ENCODE results near the gene ZNF273.

Gene ZNF273

GRCh38 chr7:64877714-64878610 lies 25.1 kb upstream of the ZNF273 start:
- Histone ChIP-seq H3K4me3 (ENCODE audit: low read depth, low read length) (peak overlapping the region; percentile 56), H3K27me3 (ENCODE audit: control insufficient read depth, insufficient read depth, low read length) (peaks cover 69% of the 10 kb centered on the region), H3K36me3 (ENCODE audit: control insufficient read depth, insufficient read depth, low read length) (no peaks in the 10 kb centered on the region), H3K9ac (ENCODE audit: low read length) (no peak overlapping the region), H3K27ac (ENCODE audit: low read depth, low read length) (no peak overlapping the region), H3K9me3 (ENCODE audit: control insufficient read depth, insufficient read depth, low read depth, low read length) (peaks cover 15% of the 10 kb centered on the region; the same call in 1 of the 2 replicates), H3K4me1 (ENCODE audit: control insufficient read depth, insufficient read depth, low read length) (0 out of 2 replicates have a peak, but pooled peaks cover 2% of the 10 kb centered on the region)

- no peaks in the 10 kb centered on the region for H3K36me3 ChIP-seq (ENCODE audit: control insufficient read depth, insufficient read depth, low read length)
- H3K9me3 ChIP-seq (ENCODE audit: control insufficient read depth, insufficient read depth, low read depth, low read length), result peaks cover 10% of the 10 kb centered on the region; the same call in 1 of the 2 replicates
- 0 out of 2 replicates have a peak, but pooled peaks cover 2% of the 10 kb centered on the region for H3K4me1 ChIP-seq (ENCODE audit: control insufficient read depth, insufficient read depth, low read length)
- H3K9ac ChIP-seq (ENCODE audit: low read length), result no peak overlapping the region
- H3K27me3 ChIP-seq (ENCODE audit: control insufficient read depth, insufficient read depth, low read length), result peaks cover 76% of the 10 kb centered on the region
- H3K4me3 ChIP-seq (ENCODE audit: low read depth, low read length), result no peak overlapping the region
- H3K27ac ChIP-seq (ENCODE audit: low read depth, low read length), result no peak overlapping the region
Measured at GRCh38 chr7:64878684-64879083, 24.4 kb upstream of the ZNF273 start.

DNA sequence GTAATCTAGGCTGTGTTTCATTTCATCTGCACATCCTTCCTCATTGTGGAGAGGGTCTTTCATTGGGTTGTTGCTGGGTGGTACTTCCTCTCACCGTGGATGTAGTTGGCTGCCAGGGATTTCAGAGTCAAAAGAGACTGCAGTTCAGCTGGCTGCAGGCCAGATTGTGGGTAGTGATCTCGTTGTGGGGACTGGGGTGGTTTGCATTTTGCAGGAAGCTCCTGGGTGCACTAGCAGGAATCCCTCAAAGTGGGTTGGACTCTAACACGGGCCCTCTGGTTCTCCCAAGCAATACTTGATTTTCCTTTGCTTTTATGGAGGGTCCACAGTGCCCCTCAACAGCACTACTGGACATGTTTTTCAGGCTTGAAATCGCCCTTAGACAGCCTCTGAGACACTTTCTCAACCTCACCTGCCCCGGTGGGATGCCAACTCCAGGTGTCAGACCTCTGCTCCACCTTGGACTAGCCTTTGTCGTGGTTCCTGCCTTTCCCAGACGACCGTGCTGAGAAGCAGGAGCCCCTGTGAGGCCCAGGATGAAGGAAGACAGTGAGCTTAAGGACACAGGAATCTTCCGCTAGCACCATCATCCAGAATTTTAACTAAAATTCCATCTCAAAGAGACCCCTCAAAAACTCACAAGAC lies 23.9 kb upstream of the ZNF273 start:
- Histone ChIP-seq H3K4me1 (ENCODE audit: control insufficient read depth, insufficient read depth, low read length) (0 out of 2 replicates have a peak, but pooled peaks cover 2% of the 10 kb centered on the region), H3K27me3 (ENCODE audit: control insufficient read depth, insufficient read depth, low read length) (peaks cover 81% of the 10 kb centered on the region), H3K9ac (ENCODE audit: low read length) (no peak overlapping the region), H3K27ac (ENCODE audit: low read depth, low read length) (no peak overlapping the region), H3K4me3 (ENCODE audit: low read depth, low read length) (no peak overlapping the region), H3K36me3 (ENCODE audit: control insufficient read depth, insufficient read depth, low read length) (no peaks in the 10 kb centered on the region), H3K9me3 (ENCODE audit: control insufficient read depth, insufficient read depth, low read depth, low read length) (peaks cover 10% of the 10 kb centered on the region; the same call in 1 of the 2 replicates)

DNA sequence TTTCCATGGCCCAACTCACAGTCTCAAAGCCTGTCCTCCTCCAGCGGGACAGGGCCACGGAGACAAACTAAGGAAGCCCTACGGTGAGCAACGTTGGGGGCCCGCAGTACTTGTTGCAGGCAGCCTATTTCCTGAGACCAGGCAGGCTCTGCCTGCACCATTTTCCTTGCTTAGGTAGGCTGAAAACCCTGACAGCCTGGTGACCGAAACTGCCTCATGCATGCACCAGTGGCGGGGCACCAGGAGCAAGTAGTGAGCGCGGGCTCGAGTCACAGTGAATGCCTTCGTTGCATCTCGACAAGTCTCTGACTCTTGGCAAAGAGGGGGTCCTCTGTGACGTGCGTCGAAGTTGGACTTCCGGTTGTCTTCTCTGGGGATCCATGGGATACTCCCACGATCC lies 23.3 kb upstream of the ZNF273 start:
- no peak overlapping the region for H3K4me3 ChIP-seq (ENCODE audit: low read depth, low read length)
- H3K27me3 ChIP-seq (ENCODE audit: control insufficient read depth, insufficient read depth, low read length), result peaks cover 81% of the 10 kb centered on the region

DNA sequence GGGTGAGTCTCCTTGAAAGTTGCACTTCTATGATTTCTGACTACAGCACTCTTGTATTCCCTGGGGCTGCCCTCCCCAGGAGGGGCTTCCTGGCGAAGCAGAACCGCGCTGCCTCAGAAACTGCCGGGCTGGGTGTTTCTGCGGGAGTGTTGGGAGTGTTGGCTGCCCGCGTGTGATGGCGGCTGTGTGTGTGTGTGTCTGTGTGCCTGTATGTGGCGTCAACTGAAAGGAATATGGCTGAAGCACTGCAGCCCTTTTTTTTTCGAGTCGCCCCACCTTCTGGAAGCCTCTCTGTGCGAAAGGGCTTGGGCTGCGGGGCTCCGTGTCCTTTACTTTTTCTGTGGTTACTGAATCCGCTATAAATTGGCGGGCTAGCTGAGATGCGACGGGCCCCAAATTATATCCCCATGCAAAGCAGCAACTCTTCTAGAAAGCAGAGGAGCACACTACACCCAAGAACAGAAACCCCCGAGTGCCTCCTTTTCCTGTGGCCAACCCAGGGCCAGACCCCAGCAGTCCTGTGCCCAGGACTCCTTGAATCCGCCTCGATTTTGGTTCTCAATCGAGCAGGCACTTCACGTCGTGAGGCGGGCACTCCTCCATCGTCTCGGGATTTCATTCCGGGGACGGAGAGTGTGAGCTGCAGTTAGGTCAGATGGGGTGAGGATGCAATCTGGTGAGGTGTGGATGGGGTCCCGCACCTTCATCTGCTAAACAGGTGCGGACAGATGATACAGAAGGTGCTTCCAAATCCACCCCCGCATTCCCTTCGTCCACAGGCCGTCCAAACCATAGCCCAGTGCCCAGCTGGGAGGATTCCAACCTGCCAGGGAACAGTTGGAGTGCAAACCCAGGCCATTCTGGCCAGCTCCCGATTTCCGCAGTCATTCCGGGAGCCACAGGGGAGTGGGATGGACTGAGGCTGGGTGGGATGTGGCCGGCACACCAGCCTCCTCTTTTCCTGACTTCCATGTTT lies 22.5 kb upstream of the ZNF273 start:
- Histone ChIP-seq H3K27ac (ENCODE audit: low read depth, low read length) (no peak overlapping the region), H3K4me3 (ENCODE audit: low read depth, low read length) (no peak overlapping the region), H3K9me3 (ENCODE audit: control insufficient read depth, insufficient read depth, low read depth, low read length) (peaks cover 10% of the 10 kb centered on the region; the same call in 1 of the 2 replicates), H3K9ac (ENCODE audit: low read length) (no peak overlapping the region), H3K27me3 (ENCODE audit: control insufficient read depth, insufficient read depth, low read length) (peaks cover 82% of the 10 kb centered on the region), H3K4me1 (ENCODE audit: control insufficient read depth, insufficient read depth, low read length) (0 out of 2 replicates have a peak, but pooled peaks cover 2% of the 10 kb centered on the region), H3K36me3 (ENCODE audit: control insufficient read depth, insufficient read depth, low read length) (no peaks in the 10 kb centered on the region)

More for the DNA sequence above, 23.3 kb upstream of the ZNF273 start:
- H3K9ac ChIP-seq (ENCODE audit: low read length), result no peak overlapping the region
- 0 out of 2 replicates have a peak, but pooled peaks cover 2% of the 10 kb centered on the region for H3K4me1 ChIP-seq (ENCODE audit: control insufficient read depth, insufficient read depth, low read length)
- no peak overlapping the region for H3K27ac ChIP-seq (ENCODE audit: low read depth, low read length)
- no peaks in the 10 kb centered on the region for H3K36me3 ChIP-seq (ENCODE audit: control insufficient read depth, insufficient read depth, low read length)
- H3K9me3 ChIP-seq (ENCODE audit: control insufficient read depth, insufficient read depth, low read depth, low read length), result peaks cover 10% of the 10 kb centered on the region; the same call in 1 of the 2 replicates

- peak overlapping the region; percentile 45; the same call in 1 of the 2 replicates for H3K4me3 ChIP-seq (ENCODE audit: low read depth, low read length)
- H3K4me1 ChIP-seq (ENCODE audit: control insufficient read depth, insufficient read depth, low read length), result 0 out of 2 replicates have a peak, but pooled peaks cover 2% of the 10 kb centered on the region
- no peak overlapping the region for H3K9ac ChIP-seq (ENCODE audit: low read length)
- H3K36me3 ChIP-seq (ENCODE audit: control insufficient read depth, insufficient read depth, low read length), result no peaks in the 10 kb centered on the region
- peaks cover 10% of the 10 kb centered on the region; the same call in 1 of the 2 replicates for H3K9me3 ChIP-seq (ENCODE audit: control insufficient read depth, insufficient read depth, low read depth, low read length)
- H3K27ac ChIP-seq (ENCODE audit: low read depth, low read length), result no peak overlapping the region
- H3K27me3 ChIP-seq (ENCODE audit: control insufficient read depth, insufficient read depth, low read length), result peaks cover 81% of the 10 kb centered on the region
Measured at GRCh38 chr7:64881461-64882287, 21.4 kb upstream of the ZNF273 start.

DNA sequence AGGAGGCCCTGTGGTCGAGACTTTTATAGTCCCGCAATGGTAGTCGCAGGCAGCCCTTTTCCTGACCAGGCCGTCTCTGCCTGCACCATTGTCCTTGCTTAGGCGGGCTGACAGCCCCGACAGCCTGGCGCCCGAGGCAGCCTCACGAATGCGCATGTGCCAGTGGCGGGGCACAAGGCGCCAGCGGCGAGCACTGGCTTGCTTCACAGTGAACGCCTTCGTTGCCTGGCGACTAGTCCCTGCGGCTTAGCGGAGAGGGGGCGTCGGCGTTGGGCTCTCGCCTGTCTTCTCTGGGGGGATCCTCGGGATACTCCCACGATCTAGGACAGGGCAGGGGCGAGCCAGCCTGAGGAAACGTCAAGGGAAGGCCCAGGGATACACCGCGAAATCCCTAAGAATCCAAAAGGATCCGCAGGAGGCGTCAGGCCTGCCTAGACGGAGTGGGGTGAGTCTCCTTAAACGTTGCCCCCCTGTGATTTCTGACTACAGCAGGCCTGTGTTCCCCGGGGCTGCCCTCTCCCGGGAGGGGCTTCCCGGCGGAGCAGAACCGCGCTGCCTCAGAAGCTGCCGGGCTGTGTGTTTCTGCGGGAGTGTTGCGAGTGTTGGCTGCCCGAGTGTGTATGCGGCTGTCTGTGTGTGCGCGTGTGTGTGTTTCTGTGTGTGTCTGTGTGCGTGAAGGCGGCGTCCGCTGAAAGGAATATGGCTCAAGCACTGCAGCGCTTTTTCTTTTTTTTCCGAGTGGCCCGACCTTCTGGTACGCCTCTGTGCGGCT lies 20.5 kb upstream of the ZNF273 start:
- Histone ChIP-seq H3K27me3 (ENCODE audit: control insufficient read depth, insufficient read depth, low read length) (peaks cover 80% of the 10 kb centered on the region), H3K9ac (ENCODE audit: low read length) (no peak overlapping the region), H3K36me3 (ENCODE audit: control insufficient read depth, insufficient read depth, low read length) (no peaks in the 10 kb centered on the region), H3K4me1 (ENCODE audit: control insufficient read depth, insufficient read depth, low read length) (no peaks in the 10 kb centered on the region), H3K27ac (ENCODE audit: low read depth, low read length) (no peak overlapping the region), H3K4me3 (ENCODE audit: low read depth, low read length) (peak overlapping the region; percentile 45; the same call in 1 of the 2 replicates), H3K9me3 (ENCODE audit: control insufficient read depth, insufficient read depth, low read depth, low read length) (peaks cover 10% of the 10 kb centered on the region; the same call in 1 of the 2 replicates)

GRCh38 chr7:64883113-64883905 lies 19.8 kb upstream of the ZNF273 start:
- Histone ChIP-seq H3K4me3 (ENCODE audit: low read depth, low read length) (peak overlapping the region; percentile 45; the same call in 1 of the 2 replicates), H3K27me3 (ENCODE audit: control insufficient read depth, insufficient read depth, low read length) (peaks cover 79% of the 10 kb centered on the region), H3K36me3 (ENCODE audit: control insufficient read depth, insufficient read depth, low read length) (no peaks in the 10 kb centered on the region), H3K27ac (ENCODE audit: low read depth, low read length) (no peak overlapping the region), H3K9ac (ENCODE audit: low read length) (no peak overlapping the region), H3K4me1 (ENCODE audit: control insufficient read depth, insufficient read depth, low read length) (no peaks in the 10 kb centered on the region), H3K9me3 (ENCODE audit: control insufficient read depth, insufficient read depth, low read depth, low read length) (peaks cover 10% of the 10 kb centered on the region; the same call in 1 of the 2 replicates)
